Right cardiac atrium (tissue), 5 donors: ENCODE measurements around the gene ADRA1B. TPM values are rescaled to one million over a fixed set of nuclear protein-coding genes. Genes with fewer than 3 reads are reported as not detected.

Experiments used
- ATAC-seq, 2 donors: fragments of 200-7000 bp; cut with Tn5 transposase; one replicate each; pipeline versions ENCODE4 v1.8.0 to v1.9.1; 2020; ENCODE audit warnings: moderate library complexity in 2 of 2, mild to moderate bottlenecking in 1 of 2
- DNase-seq, 3 donors: peaks; one replicate each; pipeline ENCODE4 v3.0.0-alpha.2; 2020
- H3K27ac ChIP-seq: one replicate; pipeline ENCODE4 v1.5.1; 2013; ENCODE audit warnings: mild to moderate bottlenecking, low read length, control low read depth, moderate library complexity
- H3K27me3 ChIP-seq: one replicate; pipeline ENCODE4 v1.6.1; 2013; ENCODE audit not compliant: control insufficient read depth, insufficient read depth
- H3K4me1 ChIP-seq: one replicate; pipeline ENCODE4 v1.6.1; 2013; ENCODE audit warnings: low read length; ENCODE audit not compliant: control insufficient read depth, insufficient read depth
- H3K4me3 ChIP-seq: one replicate; pipeline ENCODE4 v1.5.1; 2013; ENCODE audit warnings: low read length, control low read depth
- H3K9me3 ChIP-seq: one replicate; pipeline ENCODE4 v1.6.1; 2013; ENCODE audit warnings: low read length; ENCODE audit not compliant: control insufficient read depth
- WGBS: extraction: QIAGEN DNeasy Blood & Tissue Kit; methylation state at CpG from one replicate; pipeline ENCODE4 v1.1.7; 2013; 5-methylcytosine and 5-hydroxymethylcytosine counted together
- intact Hi-C, 4 donors: fragments of 100-400 bp; cut with DNase I; formaldehyde crosslinking; loops; one replicate each; pipeline versions ENCODE4 v1.11.0 to v1.14.0; 2022 to 2023
- long read RNA-seq, 4 donors: library from polyadenylated mRNA; unstranded; transcript quantifications; one replicate each; pipeline ENCODE4 v2.0.0, GENCODE V29; 2020 to 2021
- polyA plus RNA-seq: library from polyadenylated mRNA; stranded (reverse); fragments of 200-250 nt; gene quantifications from one replicate; pipeline ENCODE4 v1.2.3, GENCODE V29; 2013
- total RNA-seq, 4 donors: library from RNA; stranded (reverse); fragmentation: NEBNext Ultra II Directional; extraction: Animal tissue kit (Norgen Biotek cat#: 25700); gene quantifications; one replicate each; pipeline ENCODE4 v1.2.1, GENCODE V29; 2021
- donor health status: healthy with polysubstance abuse.
- donor health status: DM: no; HTN: yes; CAD: no.
- donor health status: DM: no; HTN: no; CAD: no.
- donor health status: DM: no; HTN: yes; CAD: no; lungs with severe emphysema.
- donor health status: DM: yes; HTN: yes; CAD: no.

The ADRA1B gene
- total RNA-seq: 1 to 10 TPM; 2.0 to 3.6 (median 2.5) TPM
- polyA plus RNA-seq: 1.3 TPM
- long read RNA-seq, donor 1: 0 reads
- long read RNA-seq, donor 2, partial matches to known transcripts: 0 of 1 reads
- long read RNA-seq, donor 2, other reads (novel, unspliced or antisense): 1 of 1 reads
- long read RNA-seq, donor 3, partial matches to known transcripts: 0 of 2 reads
- long read RNA-seq, donor 3, other reads (novel, unspliced or antisense): 2 of 2 reads
- long read RNA-seq, donor 4, partial matches to known transcripts: 0 of 1 reads
- long read RNA-seq, donor 4, other reads (novel, unspliced or antisense): 1 of 1 reads

GRCh38 chr5:159915904-159916840 lies at the start of gene ADRA1B:
ADRA1B (plus strand) TSS chr5:159916482; CDS start chr5:159916906, 424 bp downstream.
- DNase-seq (peak; percentile 76 to 90 (median 90)), ATAC-seq (peak; percentile 90 to 92)
- WGBS: under 1% methylated on average over 81 of the region's 81 CpGs
- Histone ChIP-seq H3K9me3 (no peaks in the 10 kb centered on the region), H3K4me1 (no peaks in the 10 kb centered on the region), H3K4me3 (peak within 1 kb of the TSS; percentile 69), H3K27ac (no peak within 1 kb of the TSS), H3K27me3 (no peaks in the 10 kb centered on the region)
- intact Hi-C loops: loop anchor here in 2 of 4 donors (5.0 to 10.0 kb wide), 2 partner anchors 399 to 471 kb away; no protein-coding TSS in a partner anchor

GRCh38 chr5:159873680-159874079 lies 42.6 kb upstream of the ADRA1B start:
- no peak for ATAC-seq
- Histone ChIP-seq H3K27ac (no peak overlapping the region), H3K4me1 (peaks cover 3% of the 10 kb centered on the region), H3K9me3 (no peaks in the 10 kb centered on the region), H3K4me3 (no peak overlapping the region), H3K27me3 (no peaks in the 10 kb centered on the region)
- intact Hi-C loops: no loop called here
- whole genome bisulfite sequencing: 75% methylated on average over 2 of the region's 2 CpGs
- DNase-seq: no peak

GRCh38 chr5:159874263-159874662 lies 42.0 kb upstream of the ADRA1B start:
- DNase-seq (no peak), ATAC-seq (no peak)
- intact Hi-C loops: no loop called here
- Histone ChIP-seq H3K9me3 (no peaks in the 10 kb centered on the region), H3K4me3 (no peak overlapping the region), H3K4me1 (peaks cover 6% of the 10 kb centered on the region), H3K27me3 (no peaks in the 10 kb centered on the region), H3K27ac (no peak overlapping the region)

GRCh38 chr5:159877016-159877415 lies 39.3 kb upstream of the ADRA1B start:
- ATAC-seq (peak in 1 of 2 donors; percentile 24), DNase-seq (peak in 1 of 3 donors; percentile 48)
- Histone ChIP-seq H3K4me3 (no peak overlapping the region), H3K27me3 (no peaks in the 10 kb centered on the region), H3K9me3 (no peaks in the 10 kb centered on the region), H3K4me1 (peaks cover 6% of the 10 kb centered on the region), H3K27ac (no peak overlapping the region)
- intact Hi-C loops: no loop called here
- 55% methylated on average over 8 of the region's 8 CpGs for WGBS

GRCh38 chr5:159877894-159878448 lies 38.3 kb upstream of the ADRA1B start:
- peak; percentile 68 to 88 (median 71) for DNase-seq
- intact Hi-C loops: no loop called here
- 56% methylated on average over 7 of the region's 7 CpGs for WGBS
- Histone ChIP-seq H3K27me3 (no peaks in the 10 kb centered on the region), H3K9me3 (no peaks in the 10 kb centered on the region), H3K4me3 (no peak overlapping the region), H3K27ac (peak overlapping the region; percentile 91), H3K4me1 (peaks cover 6% of the 10 kb centered on the region)
- peak; percentile 81 to 88 for ATAC-seq

- H3K4me3 ChIP-seq: no peak overlapping the region
- intact Hi-C loops: no loop called here
- peak overlapping the region; percentile 93 for H3K27ac ChIP-seq
- WGBS: 4% methylated on average over 11 of the region's 11 CpGs
- no peaks in the 10 kb centered on the region for H3K9me3 ChIP-seq
- no peaks in the 10 kb centered on the region for H3K27me3 ChIP-seq
- peak; percentile 88 to 89 for ATAC-seq
- peak; percentile 76 to 88 (median 86) for DNase-seq
- peaks cover 6% of the 10 kb centered on the region for H3K4me1 ChIP-seq
Measured at GRCh38 chr5:159878988-159879471, 37.3 kb upstream of the ADRA1B start.

- ATAC-seq: no peak
- no peak for DNase-seq
- H3K27me3 ChIP-seq: no peaks in the 10 kb centered on the region
- no peak overlapping the region for H3K27ac ChIP-seq
- H3K9me3 ChIP-seq: no peaks in the 10 kb centered on the region
- intact Hi-C loops: no loop called here
- H3K4me1 ChIP-seq: peaks cover 6% of the 10 kb centered on the region
- 87% methylated on average over 2 of the region's 2 CpGs for WGBS
- no peak overlapping the region for H3K4me3 ChIP-seq
Measured at GRCh38 chr5:159880676-159881075, 35.6 kb upstream of the ADRA1B start.

GRCh38 chr5:159881967-159882366 lies 34.3 kb upstream of the ADRA1B start:
- Histone ChIP-seq H3K4me1 (peaks cover 6% of the 10 kb centered on the region), H3K27me3 (no peaks in the 10 kb centered on the region), H3K4me3 (no peak overlapping the region), H3K9me3 (no peaks in the 10 kb centered on the region), H3K27ac (no peak overlapping the region)
- intact Hi-C loops: no loop called here
- DNase-seq (no peak), ATAC-seq (no peak)
- whole genome bisulfite sequencing: 80% methylated on average over 2 of the region's 2 CpGs

GRCh38 chr5:159883522-159883950 lies 32.7 kb upstream of the ADRA1B start:
- ATAC-seq (peak; percentile 56 to 66), DNase-seq (no peak)
- H3K4me1 ChIP-seq: peaks cover 4% of the 10 kb centered on the region
- no peaks in the 10 kb centered on the region for H3K27me3 ChIP-seq
- no peak overlapping the region for H3K4me3 ChIP-seq
- no peak overlapping the region for H3K27ac ChIP-seq
- no peaks in the 10 kb centered on the region for H3K9me3 ChIP-seq
- intact Hi-C loops: no loop called here

- intact Hi-C loops: no loop called here
- Histone ChIP-seq H3K9me3 (no peaks in the 10 kb centered on the region), H3K4me3 (no peak overlapping the region), H3K27ac (no peak overlapping the region), H3K4me1 (no peaks in the 10 kb centered on the region), H3K27me3 (no peaks in the 10 kb centered on the region)
- no peak for ATAC-seq
- no peak for DNase-seq
Measured at GRCh38 chr5:159884917-159885620, 31.2 kb upstream of the ADRA1B start.
